Activated T-cell treated with anti-CD3 and anti-CD28 coated beads for 4 hours (primary cell): ENCODE measurements around the gene KCNH6.

Experiments
- DNase-seq: peaks from one replicate; pipeline ENCODE4 v3.0.0-alpha.2; 2020

The KCNH6 gene

GRCh38 chr17:63555500-63556156 is 32.5 kb downstream of the KCNH6 start:
- DNase-seq: no peak

GRCh38 chr17:63557416-63557815 is 34.3 kb downstream of the KCNH6 start:
- no peak for DNase-seq

GRCh38 chr17:63558441-63558840 is 35.3 kb downstream of the KCNH6 start:
- DNase-seq: no peak

- DNase-seq: no peak
Observed at GRCh38 chr17:63561819-63562218, 38.7 kb downstream of the KCNH6 start.

- no peak for DNase-seq
Observed at GRCh38 chr17:63563339-63563738, 40.2 kb downstream of the KCNH6 start.

GRCh38 chr17:63564562-63564961 is 41.4 kb downstream of the KCNH6 start:
- DNase-seq: no peak

- no peak for DNase-seq
Observed at GRCh38 chr17:63567229-63567628, 44.1 kb downstream of the KCNH6 start.

GRCh38 chr17:63568563-63568962 is 45.4 kb downstream of the KCNH6 start:
- DNase-seq: no peak

GRCh38 chr17:63571632-63572310 is 48.6 kb downstream of the KCNH6 start:
- no peak for DNase-seq

GRCh38 chr17:63573634-63574033 is 50.5 kb downstream of the KCNH6 start:
- DNase-seq: no peak

- DNase-seq: no peak
Observed at GRCh38 chr17:63578027-63578768, 55.0 kb downstream of the KCNH6 start.

- DNase-seq: no peak
Observed at GRCh38 chr17:63578769-63579111, 55.6 kb downstream of the KCNH6 start.

GRCh38 chr17:63579633-63580032 is 56.5 kb downstream of the KCNH6 start:
- DNase-seq: no peak

GRCh38 chr17:63587770-63588169 is 64.6 kb downstream of the KCNH6 start:
- no peak for DNase-seq

GRCh38 chr17:63588797-63589196 is 65.6 kb downstream of the KCNH6 start:
- DNase-seq: no peak

- no peak for DNase-seq
Observed at GRCh38 chr17:63589646-63590045, 66.5 kb downstream of the KCNH6 start.

GRCh38 chr17:63592797-63593196 is 69.6 kb downstream of the KCNH6 start:
- DNase-seq: no peak

- DNase-seq: no peak
Observed at GRCh38 chr17:63595132-63595531, 72.0 kb downstream of the KCNH6 start.
